HG03135 (cell line): Measurements from ENCODE around the gene MYO7B.

Experiments used
- ATAC-seq: cut with Tn5 transposase; IDR thresholded peaks from one replicate; pipeline ENCODE4 v1.9.1; 2021; ENCODE audit warnings: mild to moderate bottlenecking, moderate library complexity; ENCODE audit not compliant: unreplicated experiment

The MYO7B gene

GRCh38 chr2:127658641-127659407 is 123.3 kb downstream of the MYO7B start:
- ATAC-seq: no peak

GRCh38 chr2:127659408-127660290 is 124.2 kb downstream of the MYO7B start:
- ATAC-seq: no peak

GRCh38 chr2:127660291-127660578 is 124.8 kb downstream of the MYO7B start:
- ATAC-seq: no peak

- ATAC-seq: no peak
Observed at GRCh38 chr2:127661072-127661649, 125.7 kb downstream of the MYO7B start.

- ATAC-seq: no peak
Observed at GRCh38 chr2:127661949-127662510, 126.5 kb downstream of the MYO7B start.

- ATAC-seq: no peak
Observed at GRCh38 chr2:127662937-127663565, 127.6 kb downstream of the MYO7B start.

GRCh38 chr2:127663566-127664064 is 128.1 kb downstream of the MYO7B start:
- ATAC-seq: no peak

GRCh38 chr2:127664065-127664894 is 128.8 kb downstream of the MYO7B start:
- ATAC-seq: no peak

- no peak for ATAC-seq
Observed at GRCh38 chr2:127664895-127665225, 129.4 kb downstream of the MYO7B start.

GRCh38 chr2:127665267-127665893 is 129.9 kb downstream of the MYO7B start:
- no peak for ATAC-seq

- ATAC-seq: no peak
Observed at GRCh38 chr2:127669056-127669455, 133.6 kb downstream of the MYO7B start.

- ATAC-seq: no peak
Observed at GRCh38 chr2:127670055-127670956, 134.8 kb downstream of the MYO7B start.

- ATAC-seq: no peak
Observed at GRCh38 chr2:127670957-127671290, 135.4 kb downstream of the MYO7B start.

- ATAC-seq: no peak
Observed at GRCh38 chr2:127671557-127672302, 136.2 kb downstream of the MYO7B start.

- ATAC-seq: no peak
Observed at GRCh38 chr2:127672341-127673224, 137.1 kb downstream of the MYO7B start.

GRCh38 chr2:127673291-127674069 is 138.0 kb downstream of the MYO7B start:
- no peak for ATAC-seq
